HL-60 (cell line): ENCODE results near the gene SLC22A23.

Experiments
- DNase-seq, 2 experiments: peaks; one replicate each; pipeline ENCODE4 v3.0.0-alpha.2; 2010 to 2020; ENCODE audit warnings: low read depth in 1 of 2, low spot score in 1 of 2
- H3K27ac ChIP-seq: fragments of 250-450 bp; sonication (Bioruptor Pico); replicated peaks from 2 replicates; pipeline ENCODE4 v1.5.1; 2020; ENCODE audit warnings: mild to moderate bottlenecking, moderate library complexity
- H3K27me3 ChIP-seq: fragments of 250-450 bp; sonication (Bioruptor Pico); 2 replicates; pipeline ENCODE4 v1.5.1; 2021; ENCODE audit warnings: mild to moderate bottlenecking, moderate library complexity; ENCODE audit not compliant: insufficient read depth, poor library complexity, severe bottlenecking
- H3K4me3 ChIP-seq: replicated peaks from 2 replicates; pipeline ENCODE4 v1.5.1; 2011; ENCODE audit warnings: mild to moderate bottlenecking, control low read depth, low read length; ENCODE audit not compliant: insufficient read depth
- CTCF ChIP-seq: IDR thresholded peaks from one replicate; pipeline ENCODE4 v1.5.1; 2011; ENCODE audit warnings: low read length, control low read depth, inconsistent platforms; ENCODE audit not compliant: insufficient read depth
- GABPA ChIP-seq: IDR thresholded peaks from 2 replicates; pipeline ENCODE4 v1.6.1; 2012; ENCODE audit warnings: low read depth
- POLR2AphosphoS5 ChIP-seq: IDR thresholded peaks from 2 replicates; pipeline ENCODE4 v1.6.1; 2012; ENCODE audit warnings: low read depth
- REST ChIP-seq: IDR thresholded peaks from 2 replicates; pipeline ENCODE4 v1.6.1; 2012; ENCODE audit warnings: low read depth; ENCODE audit not compliant: insufficient replicate concordance
- SPI1 ChIP-seq: IDR thresholded peaks from 2 replicates; pipeline ENCODE4 v1.6.1; 2012; ENCODE audit warnings: low read depth, mild to moderate bottlenecking, borderline replicate concordance

Gene SLC22A23

GRCh38 chr6:3273707-3274521 is 182.9 kb downstream of the SLC22A23 start:
- no peak overlapping the region for H3K27ac ChIP-seq
- DNase-seq: no peak
- H3K4me3 ChIP-seq: no peak overlapping the region
- no peak for TF ChIP-seq REST
- no peak for TF ChIP-seq POLR2AphosphoS5
- no peak for TF ChIP-seq SPI1
- TF ChIP-seq CTCF: no peak
- TF ChIP-seq GABPA: no peak
- H3K27me3 ChIP-seq: no peaks in the 10 kb centered on the region

- no peak for DNase-seq
- H3K4me3 ChIP-seq: no peak overlapping the region
- no peaks in the 10 kb centered on the region for H3K27me3 ChIP-seq
- no peak overlapping the region for H3K27ac ChIP-seq
- TF ChIP-seq SPI1: no peak
- no peak for TF ChIP-seq POLR2AphosphoS5
- TF ChIP-seq GABPA: no peak
- no peak for TF ChIP-seq CTCF
Observed at GRCh38 chr6:3272911-3273547, 183.8 kb downstream of the SLC22A23 start.

- no peak for DNase-seq
- TF ChIP-seq SPI1 (no peak), POLR2AphosphoS5 (no peak), CTCF (no peak), GABPA (no peak), REST (no peak)
- Histone ChIP-seq H3K27ac (no peak overlapping the region), H3K4me3 (no peak overlapping the region), H3K27me3 (no peaks in the 10 kb centered on the region)
Observed at GRCh38 chr6:3271756-3272155, 185.1 kb downstream of the SLC22A23 start.
